Endothelial cell of umbilical vein (primary cell): ENCODE measurements around the gene GRIA4.

Experiments used
- CTCF ChIP-seq, 2 donors: IDR thresholded peaks; 1 replicate in 1 of 2; 2 replicates in 1 of 2; pipeline ENCODE4 v1.5.1; 2011; ENCODE audit warnings: low read length in 2 of 2, mild to moderate bottlenecking in 2 of 2, moderate library complexity in 2 of 2, control low read depth in 1 of 2, inconsistent platforms in 1 of 2, low read depth in 1 of 2; ENCODE audit not compliant: insufficient read depth in 1 of 2; ENCODE audit errors: extremely low read depth in 1 of 2
- EZH2 ChIP-seq: IDR thresholded peaks from 2 replicates; pipeline ENCODE4 v1.6.1; 2012; ENCODE audit warnings: borderline replicate concordance, low read depth, mild to moderate bottlenecking, moderate library complexity, low read length, inconsistent platforms; ENCODE audit not compliant: severe bottlenecking
- GATA2 ChIP-seq: IDR thresholded peaks from 2 replicates; pipeline ENCODE4 v1.7.0; 2011; ENCODE audit warnings: low read depth, mild to moderate bottlenecking, moderate library complexity, mixed read lengths, low read length; ENCODE audit not compliant: insufficient read length, insufficient read depth

GRCh38 chr11:105719073-105719822 is 109.4 kb downstream of the GRIA4 start:
- TF ChIP-seq CTCF (IDR thresholded peaks at IDR 0.05; ENCODE audit: extremely low read depth in 1 of 2, insufficient read depth in 1 of 2, low read depth in 1 of 2, low read length in 2 of 2) (no peak), EZH2 (no peak), GATA2 (no peak)
